IPS-18c (cell line): ENCODE measurements around the gene ZNF214.
"Not testable (repeated sequence)": the region's sequence is repeated elsewhere in the genome, so short reads cannot be mapped to it uniquely, and the experiment has no call there.

Source experiments
- H3K4me3 ChIP-seq: 2 replicates; pipeline ENCODE4 v1.7.0; 2013; ENCODE audit warnings: low read depth, mild to moderate bottlenecking, low read length, moderate library complexity; ENCODE audit not compliant: insufficient read depth
- H3K9me3 ChIP-seq: one replicate; pipeline ENCODE4 v1.6.1; 2013; ENCODE audit warnings: mild to moderate bottlenecking, low read length, moderate library complexity; ENCODE audit not compliant: control insufficient read depth, insufficient read depth

Gene ZNF214

GRCh38 chr11:6995703-6996102 is 24.4 kb downstream of the ZNF214 start:
- no peak overlapping the region for H3K4me3 ChIP-seq

GRCh38 chr11:6992457-6993417 is 27.4 kb downstream of the ZNF214 start:
- Histone ChIP-seq H3K9me3 (no peaks in the 10 kb centered on the region), H3K4me3 (no peak overlapping the region)

More at GRCh38 chr11:6995703-6996102, 24.4 kb downstream of the ZNF214 start:
- no peaks in the 10 kb centered on the region for H3K9me3 ChIP-seq

- no peak overlapping the region for H3K4me3 ChIP-seq
- H3K9me3 ChIP-seq: no peaks in the 10 kb centered on the region
Measured at GRCh38 chr11:6992026-6992425, 28.1 kb downstream of the ZNF214 start.

- H3K9me3 ChIP-seq: no peaks in the 10 kb centered on the region
- H3K4me3 ChIP-seq: no peak overlapping the region
Measured at GRCh38 chr11:6991227-6991626, 28.9 kb downstream of the ZNF214 start.

GRCh38 chr11:6988506-6988905 is 31.6 kb downstream of the ZNF214 start:
- Histone ChIP-seq H3K9me3 (no peaks in the 10 kb centered on the region), H3K4me3 (no peak overlapping the region)

- Histone ChIP-seq H3K9me3 (no peaks in the 10 kb centered on the region), H3K4me3 (no peak overlapping the region)
Measured at GRCh38 chr11:6986487-6986886, 33.7 kb downstream of the ZNF214 start.

GRCh38 chr11:6979365-6979764 is 40.8 kb downstream of the ZNF214 start:
- Histone ChIP-seq H3K4me3 (no peak overlapping the region), H3K9me3 (no peaks in the 10 kb centered on the region)

- H3K4me3 ChIP-seq, H3K9me3 ChIP-seq: not testable (repeated sequence)
Measured at GRCh38 chr11:6969854-6970253, 50.3 kb downstream of the ZNF214 start.

GRCh38 chr11:6968816-6969215 is 51.3 kb downstream of the ZNF214 start:
- Histone ChIP-seq H3K9me3 (no peaks in the 10 kb centered on the region), H3K4me3 (no peak overlapping the region)

GRCh38 chr11:6962673-6963072 is 57.5 kb downstream of the ZNF214 start:
- Histone ChIP-seq H3K4me3 (no peak overlapping the region), H3K9me3 (no peaks in the 10 kb centered on the region)

GRCh38 chr11:6962141-6962540 is 58.0 kb downstream of the ZNF214 start:
- no peak overlapping the region for H3K4me3 ChIP-seq
- no peaks in the 10 kb centered on the region for H3K9me3 ChIP-seq

- not testable (repeated sequence) for H3K4me3 ChIP-seq, H3K9me3 ChIP-seq
Measured at GRCh38 chr11:6954248-6954647, 65.9 kb downstream of the ZNF214 start.
